Liver (tissue), 3 donors: Measurements from ENCODE around the gene RYR1.

ENCODE experiments used
- CTCF ChIP-seq: fragments of 150-350 bp; IDR thresholded peaks from 2 replicates; pipeline ENCODE4 v1.5.1; 2017; ENCODE audit warnings: improper control_type of control experiment, low read depth, low read length; ENCODE audit not compliant: missing input control
- EGR1 ChIP-seq, 2 donors: IDR thresholded peaks; 2 replicates each; pipeline ENCODE4 v1.6.1; 2016 to 2018; ENCODE audit warnings: antibody characterized with exemption in 2 of 2, low read depth in 2 of 2
- JUND ChIP-seq, 2 donors: IDR thresholded peaks; 2 replicates each; pipeline ENCODE4 v1.6.1; 2016; ENCODE audit warnings: antibody characterized with exemption in 2 of 2
- RAD21 ChIP-seq, 2 donors: IDR thresholded peaks; 2 replicates each; pipeline ENCODE4 v1.6.1; 2016; ENCODE audit warnings: antibody characterized with exemption in 2 of 2, mild to moderate bottlenecking in 2 of 2
- RXRA ChIP-seq, 2 donors: IDR thresholded peaks; 2 replicates each; pipeline ENCODE4 v1.6.1; 2017 to 2018; ENCODE audit warnings: antibody characterized with exemption in 2 of 2, mild to moderate bottlenecking in 1 of 2
- SP1 ChIP-seq: IDR thresholded peaks from 2 replicates; pipeline ENCODE4 v1.6.1; 2018; ENCODE audit warnings: antibody characterized with exemption, mild to moderate bottlenecking
- TAF1 ChIP-seq: conservative IDR thresholded peaks from 2 replicates; pipeline ENCODE4 v1.6.1; 2016; ENCODE audit warnings: antibody characterized with exemption, mild to moderate bottlenecking
- YY1 ChIP-seq: IDR thresholded peaks from 2 replicates; pipeline ENCODE4 v1.6.1; 2016; ENCODE audit warnings: antibody characterized with exemption, mild to moderate bottlenecking
- ZBTB33 ChIP-seq: IDR thresholded peaks from 2 replicates; pipeline ENCODE4 v1.6.1; 2016; ENCODE audit warnings: antibody characterized with exemption
- TF ChIP-seq, protein P1 (sequence below): IDR thresholded peaks from 2 replicates; pipeline ENCODE4 v1.6.1; 2016; ENCODE audit warnings: antibody characterized with exemption, mild to moderate bottlenecking
- TF ChIP-seq, protein P2 (sequence below): IDR thresholded peaks from 2 replicates; pipeline ENCODE4 v1.6.1; 2016; ENCODE audit warnings: antibody characterized with exemption
- TF ChIP-seq, protein P3 (sequence below): IDR thresholded peaks from 2 replicates; pipeline ENCODE4 v1.6.1; 2016; ENCODE audit warnings: antibody characterized with exemption
- donor health status: healthy.
- donor health status: healthy.

GRCh38 chr19:38571682-38572081 lies 138.2 kb downstream of the RYR1 start:
- TF ChIP-seq CTCF (no peak), EGR1 (IDR thresholded peaks at IDR 0.05; ENCODE audit: low read depth in 2 of 2) (no peak), RXRA (IDR thresholded peaks at IDR 0.05) (no peak), RAD21 (IDR thresholded peaks at IDR 0.05) (no peak), SP1 (no peak), TAF1 (no peak), ZBTB33 (no peak), YY1 (no peak), JUND (IDR thresholded peaks at IDR 0.05) (no peak)
- TF ChIP-seq, protein P1, sequence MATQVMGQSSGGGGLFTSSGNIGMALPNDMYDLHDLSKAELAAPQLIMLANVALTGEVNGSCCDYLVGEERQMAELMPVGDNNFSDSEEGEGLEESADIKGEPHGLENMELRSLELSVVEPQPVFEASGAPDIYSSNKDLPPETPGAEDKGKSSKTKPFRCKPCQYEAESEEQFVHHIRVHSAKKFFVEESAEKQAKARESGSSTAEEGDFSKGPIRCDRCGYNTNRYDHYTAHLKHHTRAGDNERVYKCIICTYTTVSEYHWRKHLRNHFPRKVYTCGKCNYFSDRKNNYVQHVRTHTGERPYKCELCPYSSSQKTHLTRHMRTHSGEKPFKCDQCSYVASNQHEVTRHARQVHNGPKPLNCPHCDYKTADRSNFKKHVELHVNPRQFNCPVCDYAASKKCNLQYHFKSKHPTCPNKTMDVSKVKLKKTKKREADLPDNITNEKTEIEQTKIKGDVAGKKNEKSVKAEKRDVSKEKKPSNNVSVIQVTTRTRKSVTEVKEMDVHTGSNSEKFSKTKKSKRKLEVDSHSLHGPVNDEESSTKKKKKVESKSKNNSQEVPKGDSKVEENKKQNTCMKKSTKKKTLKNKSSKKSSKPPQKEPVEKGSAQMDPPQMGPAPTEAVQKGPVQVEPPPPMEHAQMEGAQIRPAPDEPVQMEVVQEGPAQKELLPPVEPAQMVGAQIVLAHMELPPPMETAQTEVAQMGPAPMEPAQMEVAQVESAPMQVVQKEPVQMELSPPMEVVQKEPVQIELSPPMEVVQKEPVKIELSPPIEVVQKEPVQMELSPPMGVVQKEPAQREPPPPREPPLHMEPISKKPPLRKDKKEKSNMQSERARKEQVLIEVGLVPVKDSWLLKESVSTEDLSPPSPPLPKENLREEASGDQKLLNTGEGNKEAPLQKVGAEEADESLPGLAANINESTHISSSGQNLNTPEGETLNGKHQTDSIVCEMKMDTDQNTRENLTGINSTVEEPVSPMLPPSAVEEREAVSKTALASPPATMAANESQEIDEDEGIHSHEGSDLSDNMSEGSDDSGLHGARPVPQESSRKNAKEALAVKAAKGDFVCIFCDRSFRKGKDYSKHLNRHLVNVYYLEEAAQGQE, result no peak
- TF ChIP-seq, protein P2, sequence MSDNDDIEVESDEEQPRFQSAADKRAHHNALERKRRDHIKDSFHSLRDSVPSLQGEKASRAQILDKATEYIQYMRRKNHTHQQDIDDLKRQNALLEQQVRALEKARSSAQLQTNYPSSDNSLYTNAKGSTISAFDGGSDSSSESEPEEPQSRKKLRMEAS, result no peak
- TF ChIP-seq, protein P3, sequence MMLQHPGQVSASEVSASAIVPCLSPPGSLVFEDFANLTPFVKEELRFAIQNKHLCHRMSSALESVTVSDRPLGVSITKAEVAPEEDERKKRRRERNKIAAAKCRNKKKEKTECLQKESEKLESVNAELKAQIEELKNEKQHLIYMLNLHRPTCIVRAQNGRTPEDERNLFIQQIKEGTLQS, result no peak
